MV-4-11 (cell line): ENCODE data around the gene EHMT1.

ENCODE experiments used
- DNase-seq: peaks from one replicate; lab custom pipeline; 2025; lab: John Stamatoyannopoulos, UW

EHMT1 gene

GRCh38 chr9:137674307-137674975 is 55.6 kb downstream of the EHMT1 start:
- DNase-seq, result no peak

DNA sequence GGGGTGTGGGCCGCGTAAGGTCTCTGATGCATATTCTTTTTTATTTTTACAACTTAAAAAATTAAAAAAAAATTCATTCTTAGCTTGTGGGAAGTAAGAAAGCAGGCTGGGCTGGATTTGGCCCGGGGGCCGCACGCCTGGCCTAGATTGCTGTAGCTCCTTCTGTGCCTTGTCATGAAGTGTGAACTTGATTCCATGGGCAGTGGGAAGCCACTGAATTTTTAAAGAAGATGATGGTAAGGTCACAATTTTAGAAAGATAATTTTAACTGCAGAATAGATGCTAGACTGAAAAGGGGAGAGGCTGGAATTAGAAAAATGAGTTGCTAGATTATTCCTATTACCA is 56.1 kb downstream of the EHMT1 start:
- no peak for DNase-seq

- DNase-seq, result no peak
These were observed 58.2 kb downstream of the EHMT1 start for GRCh38 chr9:137676998-137677397.

DNA sequence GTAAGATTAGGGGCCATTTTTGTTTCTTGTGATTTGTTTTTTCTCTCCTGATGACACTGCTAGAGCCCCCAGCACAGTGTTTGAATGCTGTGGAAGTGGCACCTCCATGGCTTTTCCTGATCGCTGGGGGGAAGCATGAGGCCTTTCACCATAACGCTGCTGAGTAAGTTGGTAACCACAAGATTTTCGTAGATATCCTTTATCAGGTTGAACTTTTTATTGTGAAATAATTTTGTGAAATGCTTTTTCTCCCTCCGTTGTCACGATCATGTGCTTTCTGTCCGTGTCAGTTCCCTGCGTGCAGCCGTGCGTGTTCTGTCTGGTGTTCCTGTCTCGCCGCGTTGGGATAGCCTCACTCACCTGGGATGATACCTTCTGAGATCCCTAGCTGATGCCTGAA is 59.4 kb downstream of the EHMT1 start:
- DNase-seq, result peak; percentile 11

DNA sequence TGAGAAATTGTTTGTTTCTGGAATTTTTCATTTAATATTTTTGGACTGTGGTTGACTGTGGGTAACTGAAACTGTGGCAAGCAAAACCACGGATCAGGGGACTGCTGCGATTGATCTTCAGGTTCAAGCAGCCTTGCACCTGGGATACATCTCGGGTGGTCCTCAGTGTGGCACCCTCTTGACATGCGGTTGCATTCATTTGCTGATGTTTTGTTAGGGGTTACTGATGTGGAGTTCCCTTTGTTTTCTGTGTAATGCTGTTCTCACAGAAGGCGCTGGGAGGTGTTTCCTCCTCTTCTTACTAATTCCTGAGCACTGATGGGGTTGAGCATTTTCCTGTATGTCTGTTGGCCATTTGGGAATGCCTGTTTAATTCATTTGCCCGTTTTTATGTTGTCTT is 60.4 kb downstream of the EHMT1 start:
- no peak for DNase-seq

- no peak for DNase-seq
These were observed 61.0 kb downstream of the EHMT1 start for GRCh38 chr9:137679695-137680305.

GRCh38 chr9:137680444-137681358 is 61.9 kb downstream of the EHMT1 start:
- no peak for DNase-seq

- DNase-seq, result no peak
These were observed 63.8 kb downstream of the EHMT1 start for GRCh38 chr9:137682428-137683105.

GRCh38 chr9:137683262-137683864 is 64.6 kb downstream of the EHMT1 start:
- no peak for DNase-seq

GRCh38 chr9:137685035-137685740 is 66.4 kb downstream of the EHMT1 start:
- DNase-seq, result no peak

DNA sequence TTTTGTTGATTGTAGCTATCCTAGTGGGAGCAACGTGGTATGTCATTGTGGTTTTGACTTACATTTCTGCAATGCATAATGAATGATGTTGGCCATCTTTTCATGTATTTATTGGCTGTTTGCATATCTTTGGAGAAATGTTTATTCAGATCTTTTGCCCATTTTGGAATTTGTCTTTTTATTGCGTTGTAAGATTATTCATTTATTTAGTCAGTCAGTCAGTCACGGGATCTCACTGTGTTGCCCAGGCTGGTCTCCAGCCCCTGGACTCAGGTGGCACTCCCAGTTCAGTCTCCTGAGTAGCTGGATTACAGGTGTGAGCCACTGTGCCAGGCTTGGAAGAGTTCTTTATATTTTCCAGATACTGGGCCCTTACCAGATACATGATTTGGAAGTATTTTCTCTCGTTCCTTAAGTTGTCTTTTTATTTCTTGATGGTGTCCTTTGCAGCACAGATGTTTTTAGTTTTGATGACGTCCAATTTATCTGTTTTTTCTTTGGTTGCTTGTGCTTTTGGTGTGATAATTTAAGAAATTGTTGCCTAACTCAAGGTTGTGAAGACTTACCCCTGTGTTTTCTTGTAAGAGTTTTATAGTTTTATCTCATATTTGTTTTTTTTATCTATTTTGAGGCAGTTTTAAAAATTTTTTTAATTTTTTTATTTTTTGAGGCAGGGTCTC is 67.1 kb downstream of the EHMT1 start:
- DNase-seq, result no peak

DNA sequence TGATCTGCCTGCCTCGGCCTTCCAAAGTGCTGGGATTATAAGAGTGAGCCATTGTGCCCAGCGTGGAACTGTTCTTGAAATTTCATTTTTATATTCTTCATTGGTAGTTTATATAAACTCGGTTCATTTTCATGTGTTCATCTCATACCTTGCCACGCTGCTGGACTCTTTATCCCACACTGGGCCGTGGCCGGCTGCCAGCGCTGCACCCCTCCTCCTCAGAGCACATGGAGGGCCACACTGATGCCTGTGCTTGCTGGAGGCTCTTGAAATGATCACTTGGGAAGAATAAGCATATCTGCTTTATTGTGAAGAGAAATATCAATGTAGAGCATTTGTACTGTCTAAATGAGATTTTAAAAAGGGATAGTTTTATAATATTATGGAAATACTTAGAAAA is 69.5 kb downstream of the EHMT1 start:
- DNase-seq, result no peak

GRCh38 chr9:137688725-137689124 is 69.9 kb downstream of the EHMT1 start:
- DNase-seq, result peak; percentile 65

DNA sequence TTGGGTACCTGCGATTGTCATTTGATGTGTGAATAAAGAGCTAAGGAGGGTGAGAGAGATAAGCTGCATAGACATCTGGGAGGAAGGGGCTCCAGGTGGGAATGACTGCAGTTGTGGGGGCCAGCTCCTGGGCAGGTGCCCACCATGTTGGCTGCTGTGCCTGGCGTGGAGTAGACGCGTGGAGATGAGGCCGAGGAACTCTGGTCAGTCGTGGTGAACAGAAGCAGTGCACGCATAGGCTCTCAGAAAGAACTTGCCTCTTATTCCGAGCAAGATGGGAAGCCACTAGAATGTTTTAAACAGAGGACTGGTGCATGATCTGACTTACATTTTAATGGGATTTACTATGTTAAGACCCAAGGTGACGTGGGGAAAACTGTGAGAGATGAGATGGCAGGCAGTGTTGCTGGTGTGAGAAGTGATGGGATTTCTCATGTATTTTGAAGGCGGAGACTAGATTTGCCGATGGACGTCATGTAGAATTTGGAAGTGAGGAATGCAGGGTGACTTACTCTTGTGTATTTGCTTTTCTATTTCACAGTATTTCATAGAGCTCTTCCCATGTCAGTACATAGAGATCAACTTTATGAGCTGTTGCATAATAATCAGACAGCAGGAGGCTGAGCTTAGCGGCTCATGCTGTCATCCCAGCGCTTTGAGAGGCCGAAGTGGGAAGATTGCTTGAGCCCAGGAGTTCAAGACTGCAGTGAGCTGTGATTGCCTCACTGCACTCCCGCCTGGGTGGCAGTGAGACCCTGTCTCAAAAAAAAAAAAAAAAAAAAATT is 71.1 kb downstream of the EHMT1 start:
- peak; percentile 75 for DNase-seq

- no peak for DNase-seq
These were observed 72.3 kb downstream of the EHMT1 start for GRCh38 chr9:137690930-137691645.

DNA sequence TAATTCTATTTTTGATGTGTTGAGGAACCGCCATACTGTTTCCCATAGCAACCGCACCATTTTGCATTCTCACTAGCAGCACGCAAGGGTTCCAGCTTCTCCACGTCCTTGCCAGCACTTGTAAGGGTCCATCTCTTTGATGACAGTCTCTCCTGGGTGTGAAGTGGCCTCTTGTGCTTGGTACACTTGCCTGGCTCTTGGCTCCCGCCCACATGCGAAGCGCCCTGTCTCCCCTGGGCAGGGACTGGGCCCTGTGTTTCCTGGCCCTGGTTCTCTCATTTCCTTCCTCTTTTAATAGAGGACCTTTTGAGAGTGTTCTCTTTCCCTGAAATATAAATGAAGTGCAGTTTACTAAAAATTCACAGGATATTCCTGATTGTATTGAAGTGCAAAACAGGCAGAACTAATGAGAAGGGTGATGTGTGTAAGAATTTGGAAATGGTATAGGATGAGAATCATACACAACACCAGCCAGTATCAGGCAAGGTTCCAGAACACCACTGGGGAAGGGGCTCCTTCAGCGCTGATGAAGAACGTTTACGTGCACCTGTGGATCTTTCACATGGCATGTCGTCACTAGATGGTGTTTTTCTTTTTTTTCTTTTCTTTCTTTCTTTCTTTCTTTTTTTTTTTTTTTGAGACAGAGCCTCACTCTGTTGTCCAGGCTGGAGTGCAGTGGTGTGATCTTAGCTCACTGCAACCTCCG is 73.0 kb downstream of the EHMT1 start:
- DNase-seq, result peak; percentile 61

DNA sequence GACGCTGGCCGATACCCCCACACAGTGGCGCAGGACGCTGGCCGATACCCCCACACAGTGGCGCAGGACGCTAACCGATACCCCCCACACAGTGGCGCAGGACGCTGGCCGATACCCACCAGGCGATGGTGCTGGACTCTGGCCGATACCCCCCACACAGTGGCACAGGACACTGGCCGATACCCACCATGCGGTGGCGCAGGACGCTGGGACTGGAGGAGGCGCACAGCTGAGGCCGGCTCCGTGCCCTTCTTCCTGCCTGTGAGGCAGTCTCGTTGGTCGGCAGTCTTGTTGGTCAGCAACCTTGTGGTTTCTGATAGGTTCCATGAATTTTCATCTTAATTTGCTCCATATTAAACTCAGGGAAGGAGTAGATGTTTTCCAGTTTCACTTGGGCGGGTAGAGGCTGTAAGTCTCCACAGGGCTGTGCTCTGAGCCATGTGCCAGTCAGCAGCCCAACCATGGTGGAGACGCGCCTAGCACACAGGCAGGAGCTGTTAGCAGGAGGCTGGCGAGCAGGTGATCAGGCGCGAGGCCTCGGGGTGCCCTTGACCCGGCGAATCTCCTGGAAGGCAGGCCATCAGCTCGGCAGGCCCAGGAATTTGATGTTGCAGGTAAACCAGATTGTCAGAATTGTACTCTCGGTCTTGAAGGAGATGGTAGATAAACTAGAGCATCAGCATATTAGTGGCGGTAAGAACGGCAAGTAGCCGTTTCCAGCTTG is 75.6 kb downstream of the EHMT1 start:
- no peak for DNase-seq
